Breast epithelium (tissue), 4 donors: ENCODE results near the gene CAT. TPM values are rescaled to one million over a fixed set of nuclear protein-coding genes. Genes with fewer than 3 reads are reported as not detected.

Experiments
- DNase-seq, 2 donors: peaks; one replicate each; pipeline ENCODE4 v3.0.0-alpha.2; 2019; ENCODE audit warnings: low spot score in 2 of 2
- H3K27ac ChIP-seq, 2 donors: fragments of 200-600 bp; sonication (generic) in 1 of 2; one replicate each; pipeline ENCODE4 v1.5.1; 2016 to 2019; ENCODE audit warnings: mild to moderate bottlenecking in 1 of 2
- H3K27me3 ChIP-seq, 2 donors: fragments of 200-600 bp; sonication (generic) in 1 of 2; one replicate each; pipeline versions ENCODE4 v1.5.1 to v1.6.0; 2017 to 2019; ENCODE audit warnings: control low read depth in 1 of 2, mild to moderate bottlenecking in 1 of 2
- H3K36me3 ChIP-seq: fragments of 200-600 bp; one replicate; pipeline ENCODE4 v1.5.1; 2019
- H3K4me1 ChIP-seq, 2 donors: fragments of 200-600 bp; sonication (generic); one replicate each; pipeline ENCODE4 v1.5.1; 2016 to 2019; ENCODE audit warnings: control low read depth in 1 of 2
- H3K4me3 ChIP-seq, 3 donors: fragments of 200-600 bp; sonication (generic); 1 replicate in 2 of 3; 2 replicates in 1 of 3; pipeline ENCODE4 v1.5.1; 2016 to 2019; ENCODE audit warnings: mild to moderate bottlenecking in 3 of 3, moderate library complexity in 2 of 3
- H3K9me3 ChIP-seq, 2 donors: fragments of 200-600 bp; sonication (generic) in 1 of 2; one replicate each; pipeline ENCODE4 v1.5.1; 2016 to 2019; ENCODE audit warnings: control low read depth in 1 of 2
- CTCF ChIP-seq, 3 donors: fragments of 450-650 bp; IDR thresholded peaks; one replicate each; pipeline ENCODE4 v1.5.1; 2016 to 2017; ENCODE audit warnings: antibody characterized with exemption in 3 of 3, mild to moderate bottlenecking in 3 of 3, moderate library complexity in 3 of 3
- POLR2A ChIP-seq: fragments of 450-650 bp; IDR thresholded peaks from one replicate; pipeline ENCODE4 v1.6.1; 2016; ENCODE audit warnings: antibody characterized with exemption, mild to moderate bottlenecking, moderate library complexity
- POLR2AphosphoS5 ChIP-seq, 3 donors: sonication (generic); formaldehyde crosslinking; IDR thresholded peaks; one replicate each; pipeline ENCODE4 v1.6.1; 2017; ENCODE audit warnings: antibody characterized with exemption in 3 of 3
- intact Hi-C: fragments of 100-400 bp; cut with DNase I; formaldehyde crosslinking; loops from one replicate; pipeline ENCODE4 v1.15.1; 2023; ENCODE audit warnings: low total_unique reads
- total RNA-seq, 3 donors: library from RNA; depleted of rRNA; stranded (reverse); fragments of >200 nt; gene quantifications; one replicate each; pipeline ENCODE4 v1.1.0, GENCODE V29; 2016

Gene CAT
- total RNA-seq, 3 donors from 2014 or later: 177 to 469 (median 190) TPM

- no peaks in the 10 kb centered on the region for H3K4me1 ChIP-seq
- H3K36me3 ChIP-seq: no peaks in the 10 kb centered on the region
- DNase-seq: no peak
- H3K4me3 ChIP-seq: no peak overlapping the region
- intact Hi-C loops: no loop called here
- H3K27me3 ChIP-seq: no peaks in the 10 kb centered on the region
- peaks cover 0 to 10% of the 10 kb centered on the region in 2 donors for H3K9me3 ChIP-seq
- H3K27ac ChIP-seq: no peak overlapping the region
- no peak for TF ChIP-seq POLR2AphosphoS5 (IDR thresholded peaks at IDR 0.05)
- no peak for TF ChIP-seq POLR2A
- TF ChIP-seq CTCF (IDR thresholded peaks at IDR 0.05): no peak
Observed at GRCh38 chr11:34397811-34398210, 40.9 kb upstream of the CAT start.

GRCh38 chr11:34403431-34403830 is 35.3 kb upstream of the CAT start:
- Histone ChIP-seq H3K4me1 (no peaks in the 10 kb centered on the region), H3K36me3 (no peaks in the 10 kb centered on the region), H3K9me3 (no peaks in the 10 kb centered on the region), H3K4me3 (no peak overlapping the region), H3K27me3 (no peaks in the 10 kb centered on the region), H3K27ac (no peak overlapping the region)
- no peak for DNase-seq
- intact Hi-C loops: no loop called here
- TF ChIP-seq CTCF (IDR thresholded peaks at IDR 0.05): no peak
- no peak for TF ChIP-seq POLR2A
- TF ChIP-seq POLR2AphosphoS5 (IDR thresholded peaks at IDR 0.05): no peak

- H3K4me1 ChIP-seq: no peaks in the 10 kb centered on the region
- H3K9me3 ChIP-seq: no peaks in the 10 kb centered on the region
- TF ChIP-seq POLR2A: no peak
- TF ChIP-seq POLR2AphosphoS5 (IDR thresholded peaks at IDR 0.05): no peak
- no peak for TF ChIP-seq CTCF (IDR thresholded peaks at IDR 0.05)
- intact Hi-C loops: no loop called here
- no peak for DNase-seq
- H3K27me3 ChIP-seq: no peaks in the 10 kb centered on the region
- H3K27ac ChIP-seq: no peak overlapping the region
- H3K4me3 ChIP-seq: no peak overlapping the region
- H3K36me3 ChIP-seq: no peaks in the 10 kb centered on the region
Observed at GRCh38 chr11:34404280-34404679, 34.5 kb upstream of the CAT start.

DNA sequence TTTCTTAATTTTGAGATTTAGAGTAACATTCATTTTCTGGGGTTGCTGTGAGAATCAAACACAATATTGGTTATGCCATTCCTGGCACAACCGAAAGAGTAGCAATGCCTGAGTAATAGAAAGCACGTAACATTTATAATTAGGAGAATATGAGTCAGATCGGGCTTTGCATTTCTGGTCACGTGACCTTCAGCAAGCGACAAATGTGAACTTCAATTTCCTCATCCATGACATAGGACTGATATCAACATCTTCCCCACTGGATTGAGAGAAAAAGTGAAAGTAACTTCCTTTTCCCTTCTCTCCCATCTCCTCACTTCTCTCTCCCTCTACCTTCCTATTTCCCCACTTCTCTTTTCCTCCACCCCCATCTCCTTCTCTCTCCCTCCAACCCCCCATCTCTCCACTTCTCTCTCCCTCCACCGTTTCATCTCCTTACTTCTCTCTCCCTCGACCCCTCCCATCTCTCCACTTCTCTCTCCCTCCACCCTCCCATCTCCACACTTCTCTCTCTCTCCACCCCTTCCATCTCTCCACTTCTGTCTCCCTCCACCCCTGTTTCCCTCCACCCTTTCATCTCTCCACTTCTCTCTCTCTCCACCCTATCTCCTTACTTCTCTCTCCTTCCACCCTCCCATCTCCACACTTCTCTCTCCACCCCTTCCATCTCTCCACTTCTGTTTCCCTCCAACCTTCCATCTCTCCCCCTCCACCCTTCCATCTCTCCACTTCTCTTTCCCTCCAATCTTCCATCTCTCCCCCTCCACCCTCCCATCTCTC is 33.5 kb upstream of the CAT start:
- TF ChIP-seq CTCF (IDR thresholded peaks at IDR 0.05) (no peak), POLR2AphosphoS5 (IDR thresholded peaks at IDR 0.05) (no peak), POLR2A (no peak)
- DNase-seq: no peak
- no peaks in the 10 kb centered on the region for H3K27me3 ChIP-seq

DNA sequence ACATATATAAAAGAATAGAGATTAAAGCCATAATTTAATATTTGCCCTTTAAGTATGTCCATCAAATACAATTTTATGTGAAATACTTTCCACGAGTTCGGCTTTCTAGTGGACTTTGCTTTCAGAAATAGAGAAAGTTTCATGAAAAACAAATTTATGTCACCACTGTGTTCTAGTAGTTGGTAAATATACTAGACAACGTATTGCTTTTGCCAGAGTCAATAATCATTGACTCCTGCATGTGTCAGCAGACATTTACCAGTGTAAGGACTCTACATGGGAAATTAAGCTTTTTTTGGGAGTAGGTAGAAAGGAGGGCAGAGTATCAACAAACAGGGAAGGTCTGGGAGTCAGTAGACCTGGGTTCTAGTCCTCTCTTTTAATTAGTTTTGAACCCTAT is 32.3 kb upstream of the CAT start:
- intact Hi-C loops: no loop called here
- H3K9me3 ChIP-seq: no peaks in the 10 kb centered on the region
- DNase-seq: no peak
- no peaks in the 10 kb centered on the region for H3K4me1 ChIP-seq
- no peaks in the 10 kb centered on the region for H3K27me3 ChIP-seq
- H3K36me3 ChIP-seq: no peaks in the 10 kb centered on the region
- no peak overlapping the region for H3K4me3 ChIP-seq
- no peak for TF ChIP-seq CTCF (IDR thresholded peaks at IDR 0.05)
- TF ChIP-seq POLR2AphosphoS5 (IDR thresholded peaks at IDR 0.05): no peak
- no peak for TF ChIP-seq POLR2A
- H3K27ac ChIP-seq: peak overlapping the region in 1 of 2 donors; percentile 56

More for the DNA sequence above, 33.5 kb upstream of the CAT start:
- intact Hi-C loops: no loop called here
- Histone ChIP-seq H3K4me3 (no peak overlapping the region), H3K27ac (no peak overlapping the region), H3K9me3 (no peaks in the 10 kb centered on the region), H3K36me3 (no peaks in the 10 kb centered on the region), H3K4me1 (no peaks in the 10 kb centered on the region)
